ENCODE results near the gene DNAAF8. TPM values are rescaled to one million over a fixed set of nuclear protein-coding genes. Genes with fewer than 3 reads are reported as not detected.

Gene DNAAF8
- total RNA-seq, 1 donor from 2014 or later = not detected

DNA sequence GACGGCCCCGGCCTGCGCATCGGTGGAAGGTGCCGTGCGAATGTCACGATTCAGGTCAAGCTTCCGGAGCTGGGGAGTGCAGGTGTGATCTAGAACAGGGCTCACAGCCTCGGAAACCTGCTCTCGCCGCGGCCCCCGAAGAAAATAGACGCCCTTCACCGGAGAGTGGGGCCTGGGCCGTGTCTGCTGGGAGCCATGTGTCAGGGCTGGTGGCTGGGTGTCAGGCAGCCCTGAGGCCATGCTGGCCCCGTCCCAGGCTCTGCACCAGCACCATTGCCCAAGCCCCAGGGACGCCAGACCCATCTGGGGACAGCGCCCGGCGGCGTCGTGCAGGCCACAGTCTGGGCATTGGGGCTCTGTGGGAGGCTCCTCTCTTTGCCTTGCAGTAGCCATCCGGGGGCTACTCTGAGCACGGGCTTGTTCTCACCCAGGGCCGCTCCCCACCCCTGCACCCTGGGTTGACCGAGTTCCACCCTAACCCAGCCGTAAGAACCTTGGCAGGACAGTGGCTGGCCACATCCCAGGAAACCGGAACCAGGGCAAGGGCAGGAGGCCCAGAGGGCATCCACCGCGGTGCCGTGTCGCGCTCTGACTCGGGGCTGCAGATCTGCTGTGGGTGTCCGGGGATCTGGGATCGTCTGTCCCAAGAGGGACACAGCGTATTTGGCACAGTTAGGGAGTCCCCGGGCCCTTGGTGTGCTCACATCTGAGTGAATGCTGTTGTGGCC, 46.2 kb upstream of the DNAAF8 start:
- Mint-ChIP-seq H3K27me3 (ENCODE audit: insufficient read depth, low read depth) (peaks cover 4% of the 10 kb centered on the region), H3K4me3 (no peak overlapping the region), H3K4me1 (no peaks in the 10 kb centered on the region), H3K27ac (no peak overlapping the region), H3K9me3 (no peaks in the 10 kb centered on the region), H3K36me3 (peaks cover 4% of the 10 kb centered on the region)
- H3K9me3 ChIP-seq (ENCODE audit: low read depth) = no peaks in the 10 kb centered on the region
- H4K20me1 ChIP-seq (ENCODE audit: low read depth) = no peaks in the 10 kb centered on the region
- H3K79me2 ChIP-seq (ENCODE audit: low read depth) = no peaks in the 10 kb centered on the region
- no peaks in the 10 kb centered on the region for H3K27me3 ChIP-seq
- H3K27ac ChIP-seq = no peak overlapping the region
- no peaks in the 10 kb centered on the region for H3K4me1 ChIP-seq
- no peak for DNase-seq (ENCODE audit: low spot score)
- H3F3A ChIP-seq (ENCODE audit: low read depth) = peaks cover 8% of the 10 kb centered on the region
- no peak overlapping the region for H2AFZ ChIP-seq (replicated peaks)
- H3K4me3 ChIP-seq = no peak overlapping the region
- no peak overlapping the region for H3K4me2 ChIP-seq
- H3K9ac ChIP-seq = no peak overlapping the region
- no peak for TF ChIP-seq EZH2phosphoT487 (IDR thresholded peaks at IDR 0.05)
- no peak for TF ChIP-seq CTCF (IDR thresholded peaks at IDR 0.05)
- no peak for TF ChIP-seq EZH2 (IDR thresholded peaks at IDR 0.05)
- no peaks in the 10 kb centered on the region for H3K36me3 ChIP-seq

- no peak for DNase-seq (ENCODE audit: low spot score)
- Histone ChIP-seq H3K4me2 (no peak overlapping the region), H3K36me3 (no peaks in the 10 kb centered on the region), H3F3A (ENCODE audit: low read depth) (peaks cover 9% of the 10 kb centered on the region), H3K9ac (no peak overlapping the region), H3K9me3 (ENCODE audit: low read depth) (no peaks in the 10 kb centered on the region), H2AFZ (replicated peaks) (no peak overlapping the region), H4K20me1 (ENCODE audit: low read depth) (no peaks in the 10 kb centered on the region), H3K79me2 (ENCODE audit: low read depth) (no peaks in the 10 kb centered on the region), H3K27me3 (no peaks in the 10 kb centered on the region), H3K27ac (no peak overlapping the region), H3K4me1 (no peaks in the 10 kb centered on the region), H3K4me3 (no peak overlapping the region)
- no peak for TF ChIP-seq EZH2phosphoT487 (IDR thresholded peaks at IDR 0.05)
- TF ChIP-seq CTCF (IDR thresholded peaks at IDR 0.05) = no peak
- TF ChIP-seq EZH2 (IDR thresholded peaks at IDR 0.05) = no peak
- H3K4me3 Mint-ChIP-seq = no peak overlapping the region
- peaks cover 4% of the 10 kb centered on the region for H3K36me3 Mint-ChIP-seq
- no peaks in the 10 kb centered on the region for H3K9me3 Mint-ChIP-seq
- no peaks in the 10 kb centered on the region for H3K4me1 Mint-ChIP-seq
- H3K27me3 Mint-ChIP-seq (ENCODE audit: insufficient read depth, low read depth) = peaks cover 4% of the 10 kb centered on the region
- H3K27ac Mint-ChIP-seq = no peak overlapping the region
These were observed 45.7 kb upstream of the DNAAF8 start for GRCh38 chr16:4688674-4689045.

DNA sequence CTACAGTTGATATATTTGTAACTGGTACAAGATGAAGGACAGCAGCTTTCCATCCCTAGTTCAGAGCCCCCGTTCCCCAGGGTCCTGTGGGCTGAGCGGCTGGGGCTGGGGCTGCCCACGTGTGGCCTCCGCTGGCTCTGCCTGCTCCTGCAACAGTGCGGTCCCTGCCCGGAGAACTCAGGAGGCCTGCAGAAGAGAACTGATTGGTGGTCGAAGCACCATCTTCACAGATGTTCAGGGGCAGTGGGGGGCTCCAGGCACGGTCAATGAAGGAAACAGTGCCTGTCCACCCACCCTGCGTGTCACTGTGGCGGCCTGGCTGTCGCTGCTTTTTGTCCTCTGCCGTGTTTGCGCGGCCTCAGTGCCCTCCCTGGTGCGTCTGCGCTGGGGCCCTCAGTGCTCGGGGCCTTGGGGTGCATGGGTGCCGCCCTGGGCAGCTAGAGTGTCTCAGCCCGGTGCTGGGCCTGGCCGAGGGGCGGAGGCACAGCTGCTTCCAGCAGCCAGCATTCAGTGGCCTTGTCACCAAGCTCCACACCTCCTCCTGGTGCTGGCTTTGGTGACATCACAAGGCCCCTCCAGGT, 45.2 kb upstream of the DNAAF8 start:
- no peaks in the 10 kb centered on the region for H3K4me1 Mint-ChIP-seq
- H3F3A ChIP-seq (ENCODE audit: low read depth) = peaks cover 9% of the 10 kb centered on the region
- no peak overlapping the region for H2AFZ ChIP-seq (replicated peaks)
- peaks cover 4% of the 10 kb centered on the region for H3K36me3 Mint-ChIP-seq
- H3K27me3 ChIP-seq = no peaks in the 10 kb centered on the region
- H3K4me1 ChIP-seq = no peaks in the 10 kb centered on the region
- H3K27ac Mint-ChIP-seq = no peak overlapping the region
- DNase-seq (ENCODE audit: low spot score) = no peak
- H3K9ac ChIP-seq = no peak overlapping the region
- no peak overlapping the region for H3K4me3 Mint-ChIP-seq
- no peak overlapping the region for H3K27ac ChIP-seq
- H4K20me1 ChIP-seq (ENCODE audit: low read depth) = peaks cover 4% of the 10 kb centered on the region
- no peaks in the 10 kb centered on the region for H3K9me3 Mint-ChIP-seq
- peaks cover 5% of the 10 kb centered on the region for H3K79me2 ChIP-seq (ENCODE audit: low read depth)
- H3K9me3 ChIP-seq (ENCODE audit: low read depth) = no peaks in the 10 kb centered on the region
- no peaks in the 10 kb centered on the region for H3K36me3 ChIP-seq
- H3K4me3 ChIP-seq = no peak overlapping the region
- TF ChIP-seq CTCF (IDR thresholded peaks at IDR 0.05) (no peak), EZH2 (IDR thresholded peaks at IDR 0.05) (no peak), EZH2phosphoT487 (IDR thresholded peaks at IDR 0.05) (no peak)
- peaks cover 4% of the 10 kb centered on the region for H3K27me3 Mint-ChIP-seq (ENCODE audit: insufficient read depth, low read depth)
- H3K4me2 ChIP-seq = no peak overlapping the region

Data from neural progenitor cell (in vitro differentiated cells).